Heart left ventricle (tissue), 16 donors: ENCODE results near the gene GAB2. TPM values are rescaled to one million over a fixed set of nuclear protein-coding genes. Genes with fewer than 3 reads are reported as not detected.

Experiments used
- ATAC-seq, 4 donors: fragments of 200-7000 bp; cut with Tn5 transposase; one replicate each; pipeline ENCODE4 v1.9.1; 2020 to 2022; ENCODE audit warnings: moderate library complexity in 4 of 4, mild to moderate bottlenecking in 3 of 4, moderate number of reproducible peaks in 1 of 4
- DNase-seq, 5 donors: peaks; one replicate each; pipeline ENCODE4 v3.0.0-alpha.2; 2020
- H3K27ac ChIP-seq, 12 donors: fragments of 200-600 bp; sonication (generic) in 4 of 12; one replicate each; pipeline versions ENCODE4 v1.5.0 to v1.8.0; 2016 to 2022; ENCODE audit warnings: mild to moderate bottlenecking in 2 of 12
- H3K27me3 ChIP-seq, 9 donors: fragments of 200-600 bp; sonication (generic) in 2 of 9; one replicate each; pipeline versions ENCODE4 v1.5.1 to v1.8.0; 2016 to 2022; ENCODE audit warnings: mild to moderate bottlenecking in 3 of 9
- H3K36me3 ChIP-seq, 9 donors: fragments of 200-600 bp; sonication (generic) in 2 of 9; one replicate each; pipeline versions ENCODE4 v1.5.0 to v1.8.0; 2018 to 2022; ENCODE audit warnings: mild to moderate bottlenecking in 2 of 9
- H3K4me1 ChIP-seq, 12 donors: fragments of 200-600 bp; sonication (generic) in 4 of 12; one replicate each; pipeline versions ENCODE4 v1.5.0 to v1.8.0; 2016 to 2022; ENCODE audit warnings: mild to moderate bottlenecking in 3 of 12
- H3K4me3 ChIP-seq, 12 donors: fragments of 200-600 bp; sonication (generic) in 4 of 12; one replicate each; pipeline versions ENCODE4 v1.5.0 to v1.8.0; 2017 to 2022; ENCODE audit warnings: mild to moderate bottlenecking in 9 of 12, moderate library complexity in 4 of 12
- H3K9me3 ChIP-seq, 12 donors: fragments of 200-600 bp; sonication (generic) in 4 of 12; one replicate each; pipeline versions ENCODE4 v1.5.0 to v1.8.0; 2016 to 2022; ENCODE audit warnings: mild to moderate bottlenecking in 1 of 12
- CTCF ChIP-seq, 12 donors: fragments of 200-600 bp; sonication (generic) in 4 of 12; IDR thresholded peaks; one replicate each; pipeline versions ENCODE4 v1.5.0 to v1.8.0; 2018 to 2022; ENCODE audit warnings: antibody characterized with exemption in 12 of 12, mild to moderate bottlenecking in 5 of 12
- POLR2A ChIP-seq, 2 donors: fragments of 450-650 bp; IDR thresholded peaks; one replicate each; pipeline ENCODE4 v1.6.1; 2017; ENCODE audit warnings: antibody characterized with exemption in 2 of 2, mild to moderate bottlenecking in 2 of 2, moderate library complexity in 2 of 2
- WGBS, 4 donors: extraction: QIAGEN DNeasy Blood & Tissue Kit in 2 of 4; methylation state at CpG; one replicate each; pipeline versions ENCODE4 v1.1.5 to v1.1.7; 2013 to 2018; 5-methylcytosine and 5-hydroxymethylcytosine counted together
- intact Hi-C, 10 donors: fragments of 100-400 bp; cut with DNase I; formaldehyde crosslinking; loops; one replicate each; pipeline versions ENCODE4 v1.11.1 to v1.14.2; 2022
- polyA plus RNA-seq, 2 donors: library from polyadenylated mRNA; stranded (reverse); fragments of 200-250 nt; gene quantifications; one replicate each; pipeline ENCODE4 v1.2.3, GENCODE V29; 2013
- total RNA-seq, 9 donors: library from RNA; depleted of rRNA in 2 of 9; stranded (reverse); fragments of >200 nt in 2 of 9; fragmentation: NEBNext Ultra II Directional in 3 of 9; extraction: Animal tissue kit (Norgen Biotek cat#: 25700) in 3 of 9; gene quantifications; one replicate each; pipeline versions ENCODE4 v1.1.0 to v1.2.4, GENCODE V29; 2016 to 2023
- donor health status: ischemic (EF 13 %, LVEDD 7.1; RV severe dilation, severe dysfunction).
- donor health status: healthy with polysubstance abuse.
- donor health status: DM: no; HTN: yes; CAD: no.
- donor health status: DM: no; HTN: no; CAD: no.
- donor health status: ischemic (EF 25% LVEDD 6.9; RV normal size, moderate dysfunction).
- donor health status: ischemic (EF 25% LVEDD 5.7; RV mildly dilated, moderate dysfunction).
- donor health status: healthy.
- donor health status: DM: yes; HTN: yes; CAD: no.
- donor health status: ischemic (EF 35%, LVEDD 5.7; RV mildly dilated, moderate dysfunction).
- donor health status: nonischemic (EF 11% LVEDD 7.7; RV severe dilation, severe dysfunction).
- donor health status: DM: yes; HTN: yes; CAD: no.
- donor health status: PGD.
- donor health status: ischemic (EF 29% LVEDD 5.4; RV normal size, mild dysfunction).
- donor health status: nonischemic (EF 23%, LVEDD 6.1; RV moderate dilation, normal function).

The GAB2 gene
- total and polyA plus RNA-seq, 11 donors: 6.1 to 53.0 (median 30.0) TPM

- peak overlapping the region in 1 of 12 donors; percentile 54 for H3K27ac ChIP-seq
- peaks cover 0 to 45% (median 14%) of the 10 kb centered on the region in 12 donors for H3K4me1 ChIP-seq
Observed at GRCh38 chr11:78337554-78337924, 80.1 kb downstream of the GAB2 start.

DNA sequence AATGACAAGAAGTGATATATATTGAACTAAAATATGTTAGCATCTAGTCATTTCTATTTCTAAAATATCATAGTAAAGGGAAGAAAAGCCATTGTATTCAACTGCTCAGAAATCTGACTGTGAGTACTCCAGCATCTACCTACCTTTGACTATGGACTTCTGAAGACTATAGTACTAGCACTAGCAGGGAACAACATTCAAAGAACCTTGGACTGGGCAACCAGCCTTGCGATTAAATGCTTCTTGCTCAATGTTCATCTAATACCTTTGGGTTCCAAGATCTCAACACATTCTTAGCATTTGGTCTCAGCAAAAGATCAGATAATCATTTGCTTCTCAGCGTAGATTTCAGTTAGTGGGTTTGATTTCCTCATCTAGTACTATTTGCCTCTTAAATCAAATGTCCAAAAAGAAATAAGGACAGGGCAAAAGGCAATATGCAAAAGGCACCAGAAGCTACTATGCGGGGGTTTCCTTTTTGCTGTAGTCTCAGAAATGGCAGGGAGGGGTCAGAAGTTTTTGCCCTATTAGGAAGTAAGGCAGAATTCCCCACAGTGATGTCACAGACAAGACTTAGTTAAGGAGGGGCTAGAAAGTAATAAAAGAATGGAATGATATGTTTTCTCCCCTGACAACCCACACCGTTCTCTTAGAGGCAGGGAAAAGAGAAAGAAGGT, 80.6 kb downstream of the GAB2 start:
- H3K27ac ChIP-seq: peak overlapping the region in 1 of 12 donors; percentile 54
- WGBS, 4 donors: 69 to 82% (median 77%) methylated on average over 4 of the region's 4 CpGs
- intact Hi-C loops: no loop called here

More at GRCh38 chr11:78337554-78337924, 80.1 kb downstream of the GAB2 start:
- DNase-seq (no peak), ATAC-seq (no peak)
- no peak overlapping the region for H3K4me3 ChIP-seq
- intact Hi-C loops: no loop called here
- 79 to 91% (median 88%) methylated on average over 2 of the region's 2 CpGs for WGBS, 4 donors
- TF ChIP-seq CTCF (IDR thresholded peaks at IDR 0.05) (no peak), POLR2A (IDR thresholded peaks at IDR 0.05) (no peak)
- no peaks in the 10 kb centered on the region for H3K36me3 ChIP-seq
- no peaks in the 10 kb centered on the region for H3K27me3 ChIP-seq
- H3K9me3 ChIP-seq: peaks cover 0 to 3% (median 0%) of the 10 kb centered on the region in 12 donors

GRCh38 chr11:78334109-78334508, 83.5 kb downstream of the GAB2 start:
- Histone ChIP-seq H3K4me1 (peaks cover 0 to 54% (median 22%) of the 10 kb centered on the region in 12 donors), H3K4me3 (no peak overlapping the region), H3K9me3 (peaks cover 0 to 3% (median 0%) of the 10 kb centered on the region in 12 donors), H3K27ac (no peak overlapping the region), H3K27me3 (no peaks in the 10 kb centered on the region), H3K36me3 (no peaks in the 10 kb centered on the region)
- no peak for DNase-seq
- no peak for ATAC-seq
- intact Hi-C loops: no loop called here
- TF ChIP-seq CTCF (IDR thresholded peaks at IDR 0.05) (no peak), POLR2A (IDR thresholded peaks at IDR 0.05) (no peak)

More for the DNA sequence above, 80.6 kb downstream of the GAB2 start:
- Histone ChIP-seq H3K36me3 (no peaks in the 10 kb centered on the region), H3K27me3 (no peaks in the 10 kb centered on the region), H3K4me3 (no peak overlapping the region), H3K9me3 (peaks cover 0 to 3% (median 0%) of the 10 kb centered on the region in 12 donors), H3K4me1 (peaks cover 0 to 50% (median 19%) of the 10 kb centered on the region in 12 donors)
- TF ChIP-seq CTCF (IDR thresholded peaks at IDR 0.05): no peak
- no peak for TF ChIP-seq POLR2A (IDR thresholded peaks at IDR 0.05)
- ATAC-seq: peak in 2 of 4 donors; percentile 9 to 42
- DNase-seq: no peak

DNA sequence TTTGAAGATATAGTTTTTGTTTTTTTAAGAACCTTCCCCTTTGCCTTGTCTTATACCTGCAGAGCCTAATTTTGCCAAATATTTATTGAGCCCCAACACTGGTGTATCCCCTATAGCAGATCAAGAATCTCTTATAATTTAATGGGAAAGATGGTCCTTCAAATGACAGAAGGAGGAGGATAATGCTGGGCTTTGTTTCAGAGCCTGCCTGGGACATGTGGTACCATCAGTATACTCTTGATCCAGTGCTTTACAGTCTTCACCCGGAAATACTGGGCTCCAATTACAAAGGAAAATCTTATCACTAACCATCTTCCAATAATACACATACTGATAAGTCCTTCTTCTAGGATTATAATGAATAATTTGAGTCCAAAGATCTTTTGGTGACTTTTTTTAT, 84.7 kb downstream of the GAB2 start:
- Histone ChIP-seq H3K9me3 (peaks cover 0 to 3% (median 0%) of the 10 kb centered on the region in 12 donors), H3K36me3 (no peaks in the 10 kb centered on the region), H3K4me1 (peaks cover 0 to 42% (median 17%) of the 10 kb centered on the region in 12 donors), H3K27ac (no peak overlapping the region), H3K27me3 (no peaks in the 10 kb centered on the region), H3K4me3 (no peak overlapping the region)
- DNase-seq (no peak), ATAC-seq (no peak)
- WGBS, 4 donors: 73 to 84% (median 78%) methylated on average over 1 of the region's 1 CpG
- intact Hi-C loops: no loop called here
- TF ChIP-seq POLR2A (IDR thresholded peaks at IDR 0.05): no peak
- TF ChIP-seq CTCF (IDR thresholded peaks at IDR 0.05): no peak
